ENCODE data around the gene NPFFR2. TPM values are rescaled to one million over a fixed set of nuclear protein-coding genes. Genes with fewer than 3 reads are reported as not detected.

Gene NPFFR2
- polyA plus RNA-seq, 3 donors: not detected

DNA sequence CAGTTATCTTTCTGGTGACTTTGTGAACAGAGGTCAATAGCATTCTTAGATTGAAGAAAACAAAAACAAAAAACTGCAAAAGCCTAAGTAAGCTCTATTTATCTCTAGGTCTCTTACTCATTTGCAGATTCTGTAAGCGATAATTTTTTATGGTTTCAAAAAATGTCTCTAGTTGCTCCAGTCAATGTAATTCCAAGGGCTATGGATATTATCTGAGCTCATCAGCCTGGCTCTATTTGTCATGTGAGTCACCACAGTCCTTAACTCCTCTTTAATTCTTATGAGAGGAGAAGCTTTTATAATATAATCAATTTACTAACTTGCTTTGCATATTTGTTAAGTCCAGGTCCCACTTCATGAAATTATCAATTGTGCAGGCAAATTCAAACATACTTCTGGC is 79.1 kb downstream of the NPFFR2 start:
- H3K4me1 Mint-ChIP-seq: no peaks in the 10 kb centered on the region
- Histone ChIP-seq H3K27me3 (ENCODE audit: control insufficient read depth in 2 of 2, insufficient read depth in 2 of 2, low read length in 2 of 2) (no peaks in the 10 kb centered on the region), H3K9me3 (replicated peaks in 1 of 2; ENCODE audit: control insufficient read depth in 1 of 2, insufficient read depth in 1 of 2, low read length in 2 of 2) (no peaks in the 10 kb centered on the region), H2AFZ (ENCODE audit: insufficient read depth, low read depth, low read length, poor library complexity, severe bottlenecking) (no peak overlapping the region), H3K4me1 (ENCODE audit: control insufficient read depth in 1 of 2, insufficient read depth in 2 of 2, low read length in 2 of 2) (no peaks in the 10 kb centered on the region), H3K4me3 (replicated peaks in 1 of 3; ENCODE audit: low read depth in 2 of 3, low read length in 3 of 3) (no peak overlapping the region), H3K9ac (ENCODE audit: insufficient read depth, low read length, poor library complexity, severe bottlenecking) (no peak overlapping the region), H3K4me2 (replicated peaks; ENCODE audit: extremely low read depth, low read length, poor library complexity, severe bottlenecking) (no peak overlapping the region), H3K27ac (ENCODE audit: low read depth in 1 of 2, low read length in 2 of 2) (no peak overlapping the region), H4K20me1 (ENCODE audit: insufficient read depth, low read length) (no peaks in the 10 kb centered on the region), H3K79me2 (ENCODE audit: insufficient read depth, low read length) (no peaks in the 10 kb centered on the region), H3K36me3 (replicated peaks in 1 of 2; ENCODE audit: control insufficient read depth in 1 of 2, insufficient read depth in 2 of 2, low read length in 2 of 2) (no peaks in the 10 kb centered on the region)
- no CpG with 5 or more reads among the region's 1 CpG for WGBS (ENCODE audit: insufficient coverage)
- TF ChIP-seq, protein P1, sequence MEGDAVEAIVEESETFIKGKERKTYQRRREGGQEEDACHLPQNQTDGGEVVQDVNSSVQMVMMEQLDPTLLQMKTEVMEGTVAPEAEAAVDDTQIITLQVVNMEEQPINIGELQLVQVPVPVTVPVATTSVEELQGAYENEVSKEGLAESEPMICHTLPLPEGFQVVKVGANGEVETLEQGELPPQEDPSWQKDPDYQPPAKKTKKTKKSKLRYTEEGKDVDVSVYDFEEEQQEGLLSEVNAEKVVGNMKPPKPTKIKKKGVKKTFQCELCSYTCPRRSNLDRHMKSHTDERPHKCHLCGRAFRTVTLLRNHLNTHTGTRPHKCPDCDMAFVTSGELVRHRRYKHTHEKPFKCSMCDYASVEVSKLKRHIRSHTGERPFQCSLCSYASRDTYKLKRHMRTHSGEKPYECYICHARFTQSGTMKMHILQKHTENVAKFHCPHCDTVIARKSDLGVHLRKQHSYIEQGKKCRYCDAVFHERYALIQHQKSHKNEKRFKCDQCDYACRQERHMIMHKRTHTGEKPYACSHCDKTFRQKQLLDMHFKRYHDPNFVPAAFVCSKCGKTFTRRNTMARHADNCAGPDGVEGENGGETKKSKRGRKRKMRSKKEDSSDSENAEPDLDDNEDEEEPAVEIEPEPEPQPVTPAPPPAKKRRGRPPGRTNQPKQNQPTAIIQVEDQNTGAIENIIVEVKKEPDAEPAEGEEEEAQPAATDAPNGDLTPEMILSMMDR (IDR thresholded peaks at IDR 0.05): no peak
- no peak overlapping the region for H3K27ac Mint-ChIP-seq
- H3K36me3 Mint-ChIP-seq: no peaks in the 10 kb centered on the region
- no peak for DNase-seq
- H3K4me3 Mint-ChIP-seq: no peak overlapping the region
- no peaks in the 10 kb centered on the region for H3K27me3 Mint-ChIP-seq (ENCODE audit: low read depth in 3 of 3)
- intact Hi-C loops (cut with micrococcal nuclease): no loop called here
- peaks cover 0 to 5% (median 0%) of the 10 kb centered on the region in 7 donors for H3K9me3 Mint-ChIP-seq

DNA sequence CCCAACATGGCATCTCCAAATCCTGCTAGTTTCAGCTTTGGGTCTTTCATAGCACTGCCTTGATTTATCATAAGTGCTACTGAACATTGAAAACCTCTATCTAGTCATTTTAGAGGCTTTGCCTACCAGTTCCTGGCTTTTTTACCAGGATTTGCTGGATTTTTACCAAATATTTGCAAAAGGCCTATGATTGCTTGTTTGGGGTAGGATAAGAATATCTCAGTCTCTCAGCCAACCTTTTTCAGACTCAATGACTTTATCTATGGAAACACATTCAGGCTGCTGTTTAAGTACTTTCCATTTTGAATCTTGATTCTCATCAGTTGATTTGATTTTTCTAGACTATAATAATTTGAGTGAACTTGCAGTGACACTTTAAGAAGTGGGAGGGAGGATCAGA is 80.1 kb downstream of the NPFFR2 start:
- Histone ChIP-seq H3K36me3 (replicated peaks in 1 of 2; ENCODE audit: control insufficient read depth in 1 of 2, insufficient read depth in 2 of 2, low read length in 2 of 2) (no peaks in the 10 kb centered on the region), H2AFZ (ENCODE audit: insufficient read depth, low read depth, low read length, poor library complexity, severe bottlenecking) (no peak overlapping the region), H3K4me2 (replicated peaks; ENCODE audit: extremely low read depth, low read length, poor library complexity, severe bottlenecking) (no peak overlapping the region), H3K9me3 (replicated peaks in 1 of 2; ENCODE audit: control insufficient read depth in 1 of 2, insufficient read depth in 1 of 2, low read length in 2 of 2) (no peaks in the 10 kb centered on the region), H3K27ac (ENCODE audit: low read depth in 1 of 2, low read length in 2 of 2) (no peak overlapping the region), H3K9ac (ENCODE audit: insufficient read depth, low read length, poor library complexity, severe bottlenecking) (no peak overlapping the region), H3K4me1 (ENCODE audit: control insufficient read depth in 1 of 2, insufficient read depth in 2 of 2, low read length in 2 of 2) (no peaks in the 10 kb centered on the region), H4K20me1 (ENCODE audit: insufficient read depth, low read length) (no peaks in the 10 kb centered on the region), H3K27me3 (ENCODE audit: control insufficient read depth in 2 of 2, insufficient read depth in 2 of 2, low read length in 2 of 2) (no peaks in the 10 kb centered on the region), H3K79me2 (ENCODE audit: insufficient read depth, low read length) (no peaks in the 10 kb centered on the region), H3K4me3 (replicated peaks in 1 of 3; ENCODE audit: low read depth in 2 of 3, low read length in 3 of 3) (no peak overlapping the region)
- no peak for DNase-seq
- Mint-ChIP-seq H3K36me3 (no peaks in the 10 kb centered on the region), H3K4me3 (no peak overlapping the region), H3K27me3 (ENCODE audit: low read depth in 3 of 3) (no peaks in the 10 kb centered on the region), H3K9me3 (peaks cover 0 to 5% (median 2%) of the 10 kb centered on the region in 7 donors), H3K4me1 (no peaks in the 10 kb centered on the region), H3K27ac (no peak overlapping the region)
- TF ChIP-seq, protein P1 (IDR thresholded peaks at IDR 0.05): no peak
- intact Hi-C loops (cut with micrococcal nuclease): no loop called here

All from CD14-positive monocyte (primary cell).